GM19397 (cell line): ENCODE data around the gene HNRNPR.
"Not testable (repeated sequence)": the region's sequence is repeated elsewhere in the genome, so short reads cannot be mapped to it uniquely, and the experiment has no call there.

Source experiments
- ATAC-seq: cut with Tn5 transposase; IDR thresholded peaks from one replicate; pipeline ENCODE4 v1.9.1; 2021; ENCODE audit warnings: mild to moderate bottlenecking, moderate library complexity; ENCODE audit not compliant: unreplicated experiment

HNRNPR gene

DNA sequence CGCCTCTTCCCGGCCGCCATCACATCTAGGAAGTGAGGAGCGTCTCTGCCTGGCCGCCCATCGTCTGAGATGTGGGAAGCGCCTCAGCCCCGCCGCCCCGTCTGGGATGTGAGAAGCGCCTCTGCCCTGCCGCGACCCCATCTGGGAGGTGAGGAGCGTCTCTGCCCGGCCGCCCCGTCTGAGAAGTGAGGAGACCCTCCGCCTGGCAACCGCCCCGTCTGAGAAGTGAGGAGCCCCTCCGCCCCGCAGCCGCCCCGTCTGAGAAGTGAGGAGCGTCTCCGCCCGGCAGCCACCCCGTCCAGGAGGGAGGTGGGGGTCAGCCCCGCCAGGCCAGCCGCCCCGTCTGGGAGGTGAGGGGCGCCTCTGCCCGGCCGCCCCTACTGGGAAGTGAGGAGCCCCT lies 86.7 kb downstream of the HNRNPR start:
- ATAC-seq = not testable (repeated sequence)
